Osteocyte (in vitro differentiated cells): ENCODE measurements around the gene RNF121. TPM values are rescaled to one million over a fixed set of nuclear protein-coding genes. Genes with fewer than 3 reads are reported as not detected.

ENCODE experiments used
- DNase-seq: peaks from one replicate; pipeline ENCODE4 v3.0.0; 2021; ENCODE audit warnings: mixed read lengths; ENCODE audit not compliant: unreplicated experiment; ENCODE audit errors: extremely low spot score
- H3K27ac Mint-ChIP-seq: one replicate; pipeline ENCODE4 v1.8.0; 2021; ENCODE audit warnings: mild to moderate bottlenecking, mixed read lengths; ENCODE audit not compliant: unreplicated experiment
- H3K27me3 Mint-ChIP-seq: one replicate; pipeline ENCODE4 v1.8.0; 2021; ENCODE audit warnings: mixed read lengths; ENCODE audit not compliant: unreplicated experiment
- H3K36me3 Mint-ChIP-seq: one replicate; pipeline ENCODE4 v1.8.0; 2021; ENCODE audit warnings: mixed read lengths; ENCODE audit not compliant: unreplicated experiment
- H3K4me1 Mint-ChIP-seq: one replicate; pipeline ENCODE4 v1.8.0; 2021; ENCODE audit warnings: mixed read lengths; ENCODE audit not compliant: unreplicated experiment
- H3K4me3 Mint-ChIP-seq: one replicate; pipeline ENCODE4 v1.8.0; 2021; ENCODE audit warnings: mild to moderate bottlenecking, moderate library complexity, mixed read lengths; ENCODE audit not compliant: unreplicated experiment
- H3K9me3 Mint-ChIP-seq: one replicate; pipeline ENCODE4 v1.8.0; 2021; ENCODE audit warnings: mixed read lengths; ENCODE audit not compliant: unreplicated experiment
- total RNA-seq: library from RNA; stranded (reverse); gene quantifications from 2 replicates; pipeline ENCODE4 v1.2.1, GENCODE V29; 2021
- TF ChIP-seq, protein P1 (sequence below): fragments of 200-600 bp; sonication (generic); IDR thresholded peaks from 2 replicates; pipeline ENCODE4 v1.5.0; 2021; ENCODE audit warnings: antibody characterized with exemption, mild to moderate bottlenecking, moderate library complexity

Gene RNF121
- total RNA-seq, 1 donor from 2014 or later, result 44.9 TPM

DNA sequence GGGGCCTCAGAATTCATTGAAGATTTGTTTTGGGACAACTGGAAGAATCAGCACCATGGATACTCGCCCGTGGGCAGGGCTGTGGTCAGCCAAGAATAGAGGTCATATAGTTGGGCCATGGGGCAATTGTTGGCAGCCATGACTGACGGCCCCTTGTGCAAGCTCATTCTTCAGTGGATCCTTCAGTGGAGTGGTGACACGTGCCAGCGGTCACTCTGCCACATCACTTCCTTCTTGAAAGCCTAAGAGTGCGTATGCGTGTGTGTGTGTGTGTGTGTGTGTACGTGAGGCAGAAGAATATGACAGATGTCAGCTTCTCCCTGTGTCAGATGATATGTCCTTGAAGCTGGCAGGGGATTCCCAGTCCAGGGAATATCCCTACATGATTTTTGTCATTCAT lies 68.1 kb downstream of the RNF121 start:
- Mint-ChIP-seq H3K27ac (no peak overlapping the region), H3K36me3 (peaks cover 14% of the 10 kb centered on the region), H3K4me1 (peaks cover 25% of the 10 kb centered on the region), H3K27me3 (no peaks in the 10 kb centered on the region), H3K4me3 (no peak overlapping the region), H3K9me3 (no peaks in the 10 kb centered on the region)
- TF ChIP-seq, protein P1, sequence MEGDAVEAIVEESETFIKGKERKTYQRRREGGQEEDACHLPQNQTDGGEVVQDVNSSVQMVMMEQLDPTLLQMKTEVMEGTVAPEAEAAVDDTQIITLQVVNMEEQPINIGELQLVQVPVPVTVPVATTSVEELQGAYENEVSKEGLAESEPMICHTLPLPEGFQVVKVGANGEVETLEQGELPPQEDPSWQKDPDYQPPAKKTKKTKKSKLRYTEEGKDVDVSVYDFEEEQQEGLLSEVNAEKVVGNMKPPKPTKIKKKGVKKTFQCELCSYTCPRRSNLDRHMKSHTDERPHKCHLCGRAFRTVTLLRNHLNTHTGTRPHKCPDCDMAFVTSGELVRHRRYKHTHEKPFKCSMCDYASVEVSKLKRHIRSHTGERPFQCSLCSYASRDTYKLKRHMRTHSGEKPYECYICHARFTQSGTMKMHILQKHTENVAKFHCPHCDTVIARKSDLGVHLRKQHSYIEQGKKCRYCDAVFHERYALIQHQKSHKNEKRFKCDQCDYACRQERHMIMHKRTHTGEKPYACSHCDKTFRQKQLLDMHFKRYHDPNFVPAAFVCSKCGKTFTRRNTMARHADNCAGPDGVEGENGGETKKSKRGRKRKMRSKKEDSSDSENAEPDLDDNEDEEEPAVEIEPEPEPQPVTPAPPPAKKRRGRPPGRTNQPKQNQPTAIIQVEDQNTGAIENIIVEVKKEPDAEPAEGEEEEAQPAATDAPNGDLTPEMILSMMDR, result no peak
- DNase-seq, result no peak

GRCh38 chr11:71997594-71997993 lies 68.7 kb downstream of the RNF121 start:
- Mint-ChIP-seq H3K36me3 (peaks cover 17% of the 10 kb centered on the region), H3K9me3 (no peaks in the 10 kb centered on the region), H3K4me1 (peaks cover 25% of the 10 kb centered on the region), H3K27ac (no peak overlapping the region), H3K27me3 (no peaks in the 10 kb centered on the region), H3K4me3 (no peak overlapping the region)
- TF ChIP-seq, protein P1, result no peak
- DNase-seq, result no peak

GRCh38 chr11:71998061-71998460 lies 69.2 kb downstream of the RNF121 start:
- Mint-ChIP-seq H3K36me3 (peaks cover 16% of the 10 kb centered on the region), H3K4me1 (peaks cover 25% of the 10 kb centered on the region), H3K9me3 (no peaks in the 10 kb centered on the region), H3K27ac (peak overlapping the region; percentile 88), H3K4me3 (no peak overlapping the region), H3K27me3 (no peaks in the 10 kb centered on the region)
- TF ChIP-seq, protein P1, result no peak
- DNase-seq, result no peak

GRCh38 chr11:71998649-71999310 lies 69.9 kb downstream of the RNF121 start, which contains the start of gene IL18BP:
Gene IL18BP (plus strand): TSS chr11:71998909. CDS start chr11:71999985, 1,076 bp downstream.
- peaks cover 25% of the 10 kb centered on the region for H3K4me1 Mint-ChIP-seq
- no peaks in the 10 kb centered on the region for H3K9me3 Mint-ChIP-seq
- H3K36me3 Mint-ChIP-seq, result peaks cover 17% of the 10 kb centered on the region
- TF ChIP-seq, protein P1, result no peak
- peak within 1 kb of the TSS; percentile 61 for H3K4me3 Mint-ChIP-seq
- H3K27ac Mint-ChIP-seq, result peak within 1 kb of the TSS; percentile 88
- H3K27me3 Mint-ChIP-seq, result no peaks in the 10 kb centered on the region
- peak; percentile 74 for DNase-seq

DNA sequence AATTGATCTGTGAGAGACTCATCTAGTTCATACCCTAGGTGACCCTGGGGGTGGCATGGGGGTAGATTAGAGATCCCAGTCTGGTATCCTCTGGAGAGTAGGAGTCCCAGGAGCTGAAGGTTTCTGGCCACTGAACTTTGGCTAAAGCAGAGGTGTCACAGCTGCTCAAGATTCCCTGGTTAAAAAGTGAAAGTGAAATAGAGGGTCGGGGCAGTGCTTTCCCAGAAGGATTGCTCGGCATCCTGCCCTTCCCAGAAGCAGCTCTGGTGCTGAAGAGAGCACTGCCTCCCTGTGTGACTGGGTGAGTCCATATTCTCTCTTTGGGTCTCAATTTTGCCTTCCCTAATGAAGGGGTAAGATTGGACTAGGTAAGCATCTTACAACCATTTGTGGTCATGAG lies 70.5 kb downstream of the RNF121 start:
- no peaks in the 10 kb centered on the region for H3K27me3 Mint-ChIP-seq
- TF ChIP-seq, protein P1, result no peak
- H3K4me1 Mint-ChIP-seq, result peaks cover 25% of the 10 kb centered on the region
- H3K36me3 Mint-ChIP-seq, result peaks cover 21% of the 10 kb centered on the region
- DNase-seq, result no peak
- no peaks in the 10 kb centered on the region for H3K9me3 Mint-ChIP-seq
- H3K4me3 Mint-ChIP-seq, result peak overlapping the region; percentile 61
- peak overlapping the region; percentile 88 for H3K27ac Mint-ChIP-seq
